ENCODE measurements around the gene UMAD1. TPM values are rescaled to one million over a fixed set of nuclear protein-coding genes. Genes with fewer than 3 reads are reported as not detected.

UMAD1 gene
- total RNA-seq, 1 experiment from 2014 or later = 20.8 TPM

GRCh38 chr7:7688956-7689355 is 48.4 kb downstream of the UMAD1 start:
- no peak for DNase-seq (ENCODE audit: low spot score)

DNA sequence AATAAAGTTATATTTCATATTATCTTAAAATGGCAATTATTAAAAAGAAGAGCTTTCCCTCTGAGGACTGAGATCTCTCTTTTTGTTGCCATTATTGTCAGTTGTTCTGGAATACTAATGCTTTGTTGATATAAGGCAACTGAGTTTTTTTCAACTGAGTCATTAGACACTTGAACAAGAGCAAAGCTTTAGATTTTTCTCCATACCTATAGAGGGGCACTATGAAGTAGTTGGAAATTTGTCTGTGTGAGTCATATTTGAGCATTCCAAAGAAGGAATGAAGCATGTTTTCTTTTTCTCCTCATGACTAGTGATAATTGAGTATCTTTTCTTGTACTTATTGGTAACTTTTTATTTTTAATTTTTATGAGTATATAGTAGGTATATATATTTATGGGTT is 53.3 kb downstream of the UMAD1 start:
- peak; percentile 90 for DNase-seq (ENCODE audit: low spot score)

- DNase-seq (ENCODE audit: low spot score) = no peak
Observed at GRCh38 chr7:7694542-7694941, 54.0 kb downstream of the UMAD1 start.

- no peak for DNase-seq (ENCODE audit: low spot score)
Observed at GRCh38 chr7:7695111-7695817, 54.7 kb downstream of the UMAD1 start.

GRCh38 chr7:7696458-7697119 is 56.0 kb downstream of the UMAD1 start:
- DNase-seq (ENCODE audit: low spot score) = peak; percentile 38

GRCh38 chr7:7698930-7699329 is 58.4 kb downstream of the UMAD1 start:
- no peak for DNase-seq (ENCODE audit: low spot score)

DNA sequence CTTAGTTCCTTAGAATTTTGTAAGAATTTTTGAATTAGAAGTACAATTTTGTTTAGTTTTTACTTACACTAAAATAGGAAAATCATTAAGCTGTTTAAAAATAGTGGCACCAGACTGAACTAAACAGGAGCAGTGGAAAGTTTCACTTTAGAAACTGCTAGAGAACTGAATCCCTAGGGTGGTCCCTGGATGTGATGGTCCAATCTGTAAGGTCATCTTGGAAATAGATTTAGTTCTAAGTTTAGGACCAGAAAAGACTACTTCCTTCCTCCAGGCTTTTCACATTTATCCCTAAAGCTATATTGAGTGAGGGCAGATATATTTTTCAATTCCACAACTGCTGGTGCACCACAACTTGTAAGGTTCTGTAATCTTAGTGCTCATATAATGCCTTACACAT is 58.8 kb downstream of the UMAD1 start:
- DNase-seq (ENCODE audit: low spot score) = no peak

DNA sequence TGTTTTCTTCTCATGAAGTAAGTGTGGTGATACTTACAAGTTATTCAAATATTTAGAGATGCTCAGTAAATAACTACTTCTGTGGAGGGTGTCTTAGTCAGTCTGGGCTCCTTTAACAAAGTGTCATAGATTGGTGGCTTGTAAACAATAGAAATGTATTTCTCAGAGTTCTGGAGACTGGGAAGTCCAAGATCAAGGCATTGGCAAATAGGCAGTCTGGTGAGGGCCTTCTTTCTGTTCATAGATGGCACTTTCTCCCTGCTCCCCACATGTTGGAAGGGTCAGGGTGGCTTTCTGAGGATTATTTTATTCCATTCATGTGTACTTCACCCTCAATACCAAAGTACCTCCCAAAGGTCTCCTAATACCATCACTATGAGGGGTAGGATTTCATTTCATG is 59.4 kb downstream of the UMAD1 start:
- no peak for DNase-seq (ENCODE audit: low spot score)

DNA sequence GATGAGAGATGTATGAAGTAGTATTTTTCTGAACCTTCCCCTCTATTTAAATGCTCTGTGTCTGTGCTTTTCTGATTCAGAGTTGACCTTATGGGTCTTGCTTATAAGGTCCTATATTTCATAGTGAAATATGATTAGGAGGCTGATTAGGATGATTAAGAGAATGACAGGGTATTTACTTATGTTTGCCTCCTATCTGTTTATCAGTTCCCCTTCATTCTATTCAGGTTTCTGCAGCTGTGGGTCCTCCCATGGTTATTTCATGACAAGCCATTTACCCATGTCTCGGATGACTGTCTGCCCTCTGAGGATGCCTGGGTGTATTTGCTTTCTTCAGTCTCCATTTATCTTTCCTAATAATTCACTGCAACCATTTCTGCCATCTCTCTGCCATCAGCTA is 61.0 kb downstream of the UMAD1 start:
- no peak for DNase-seq (ENCODE audit: low spot score)

GRCh38 chr7:7702826-7703225 is 62.3 kb downstream of the UMAD1 start:
- DNase-seq (ENCODE audit: low spot score) = no peak

GRCh38 chr7:7703427-7703826 is 62.9 kb downstream of the UMAD1 start:
- DNase-seq (ENCODE audit: low spot score) = no peak

DNA sequence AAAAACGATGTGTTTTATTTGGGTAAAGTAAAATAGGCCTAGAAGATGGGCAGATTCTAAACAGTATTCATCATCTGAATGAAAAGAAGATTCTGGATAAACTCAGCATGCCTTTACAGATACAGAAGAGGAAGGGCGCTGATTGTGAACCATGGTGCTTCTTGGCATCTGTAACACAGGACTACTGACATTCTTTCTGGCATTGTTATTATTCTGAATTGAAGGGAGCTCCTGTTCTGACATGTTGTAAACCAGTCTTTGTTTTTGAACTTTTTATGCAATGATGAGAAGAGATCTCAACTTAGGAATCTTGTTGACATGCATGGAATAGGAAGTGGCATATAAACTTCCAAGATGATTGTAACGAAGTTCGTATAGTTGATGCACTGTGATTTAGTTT is 64.3 kb downstream of the UMAD1 start:
- no peak for DNase-seq (ENCODE audit: low spot score)

DNA sequence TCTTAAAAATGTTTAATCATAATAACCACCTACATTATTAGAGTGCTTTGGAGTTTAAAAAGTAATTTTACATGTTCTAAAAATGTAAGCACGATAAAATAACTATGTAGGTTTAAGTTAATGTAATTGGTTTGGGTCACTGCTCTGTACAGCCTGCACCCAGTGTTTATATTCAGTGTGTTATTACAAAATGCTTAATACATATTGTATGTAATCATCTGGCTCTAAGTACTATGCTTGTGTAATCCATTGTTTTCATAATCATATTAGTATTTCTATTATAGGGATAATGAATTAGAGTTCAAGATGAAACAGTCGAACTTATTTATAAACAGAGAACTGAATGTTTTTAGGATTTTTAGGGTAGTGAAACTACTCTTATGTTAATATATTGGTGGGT is 64.8 kb downstream of the UMAD1 start:
- DNase-seq (ENCODE audit: low spot score) = no peak

DNA sequence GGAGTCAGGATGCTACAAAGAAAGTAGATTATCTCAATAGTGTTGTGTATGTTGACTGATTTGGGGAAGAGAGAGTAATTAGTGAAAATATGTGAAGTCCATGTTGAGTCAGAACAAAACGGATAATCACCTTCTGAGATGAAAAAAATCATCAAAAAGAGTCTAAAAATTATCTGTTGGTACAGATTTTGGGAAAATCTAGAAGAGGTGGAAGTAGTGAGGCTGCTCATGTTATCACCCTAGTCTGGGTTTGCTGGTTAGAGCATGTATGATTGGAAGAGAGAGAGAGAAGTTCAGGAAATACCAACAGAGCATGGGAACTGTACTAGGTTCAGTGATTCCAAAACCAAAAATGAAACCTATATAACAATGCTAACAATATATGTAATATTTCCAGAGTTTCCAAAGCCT is 65.6 kb downstream of the UMAD1 start:
- DNase-seq (ENCODE audit: low spot score) = no peak

GRCh38 chr7:7706556-7707172 is 66.1 kb downstream of the UMAD1 start:
- no peak for DNase-seq (ENCODE audit: low spot score)

DNA sequence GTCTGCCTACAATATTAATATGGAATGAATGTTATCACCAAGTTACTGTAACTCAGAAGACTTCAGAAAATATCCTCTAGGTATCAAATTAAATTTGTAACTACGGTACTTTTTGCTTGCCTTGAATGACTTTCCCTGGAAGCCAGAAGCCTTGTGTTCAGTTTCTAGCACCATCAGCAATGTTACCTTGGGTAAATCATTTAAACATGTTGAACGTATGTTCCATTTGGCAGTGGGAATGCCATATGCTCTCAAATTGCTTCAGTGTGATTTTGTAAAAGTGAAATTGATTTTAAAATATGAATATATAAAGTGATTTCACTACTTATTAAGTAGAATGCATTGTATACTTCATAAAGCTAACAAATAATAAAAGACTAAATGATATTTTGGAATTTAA is 66.7 kb downstream of the UMAD1 start:
- no peak for DNase-seq (ENCODE audit: low spot score)

DNA sequence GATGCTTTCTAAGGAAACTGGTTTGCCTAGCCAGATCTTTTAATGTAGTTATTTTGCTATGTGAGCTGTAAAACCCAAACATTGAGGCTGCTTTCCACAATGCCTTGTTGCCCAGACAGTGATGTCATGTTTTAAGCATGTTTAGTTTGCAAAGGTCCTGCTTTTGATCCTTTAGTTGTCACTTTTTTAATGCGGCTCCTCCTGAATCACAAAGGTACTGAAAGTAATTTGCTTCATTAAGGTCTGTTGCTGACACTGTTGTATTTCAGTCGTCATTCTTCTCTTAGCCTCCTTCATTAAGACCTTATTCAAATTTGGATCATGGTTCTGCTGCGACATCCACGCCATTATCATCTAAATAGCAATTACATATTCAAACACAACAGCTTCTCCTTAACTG is 67.3 kb downstream of the UMAD1 start:
- DNase-seq (ENCODE audit: low spot score) = peak; percentile 14

DNA sequence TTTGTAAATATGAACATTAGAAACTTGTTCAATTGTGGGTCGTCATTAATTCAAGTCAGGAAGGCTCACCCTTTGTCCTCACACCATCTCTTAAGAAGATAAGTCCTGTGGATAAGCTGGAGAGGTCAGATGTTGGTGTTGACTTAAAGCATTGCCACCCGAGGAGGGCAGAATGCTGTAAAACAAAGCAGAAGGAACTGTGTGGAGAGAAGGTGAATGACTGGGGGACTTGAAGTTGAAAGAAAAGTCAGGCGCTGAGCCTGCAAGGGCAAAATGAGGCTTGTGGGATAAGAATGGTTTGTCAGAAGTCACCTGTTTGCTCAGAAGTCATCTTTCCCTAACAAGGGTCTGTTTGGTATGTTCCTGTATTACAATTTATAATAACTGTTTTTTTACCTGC is 68.7 kb downstream of the UMAD1 start:
- no peak for DNase-seq (ENCODE audit: low spot score)

- no peak for DNase-seq (ENCODE audit: low spot score)
Observed at GRCh38 chr7:7710469-7710868, 69.9 kb downstream of the UMAD1 start.

- DNase-seq (ENCODE audit: low spot score) = no peak
Observed at GRCh38 chr7:7713730-7714129, 73.2 kb downstream of the UMAD1 start.

DNA sequence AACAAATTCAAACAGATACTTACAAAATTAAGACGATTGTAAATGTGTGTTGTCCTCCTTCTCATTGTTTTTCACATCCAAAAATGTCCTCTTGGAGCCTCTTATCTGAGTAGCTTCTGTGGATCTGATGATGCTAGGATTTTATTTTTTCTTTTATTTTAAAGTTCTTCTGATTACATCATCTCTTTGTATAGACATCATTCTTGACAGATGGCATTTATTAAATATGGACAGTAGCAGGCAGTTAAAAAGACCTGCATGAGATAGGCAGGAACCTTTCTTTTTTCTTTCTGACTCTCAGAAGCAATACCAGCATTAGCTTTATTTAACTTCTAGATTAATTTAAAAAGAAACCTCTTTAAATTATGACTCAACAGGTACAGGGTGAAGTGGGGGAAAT is 77.9 kb downstream of the UMAD1 start, which contains the start of gene RPA3:
Gene RPA3, minus strand, starts transcription at position 116 of the 400 bp plus-strand sequence. CDS start 78,189 bp downstream, outside the sequence.
- no peak for DNase-seq (ENCODE audit: low spot score)

DNA sequence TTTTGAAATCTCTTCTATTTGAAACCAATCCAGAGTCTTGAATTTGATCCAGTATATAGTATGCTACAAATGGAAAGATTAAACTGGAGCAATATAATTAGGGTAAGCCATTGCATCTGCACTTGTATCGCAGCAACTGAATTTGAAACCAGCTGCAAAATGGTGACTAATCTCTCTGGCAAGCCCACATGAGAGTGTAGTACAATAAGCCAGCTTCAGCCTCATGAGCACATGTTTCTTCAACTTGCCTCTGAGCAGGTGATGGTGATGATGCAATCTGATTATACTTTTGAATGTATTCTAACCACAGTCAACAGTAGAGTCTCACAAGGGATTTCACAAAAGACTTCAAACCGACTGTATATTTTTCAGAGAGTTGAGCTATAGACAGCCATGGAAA is 78.7 kb downstream of the UMAD1 start:
- DNase-seq (ENCODE audit: low spot score) = peak; percentile 91

- no peak for DNase-seq (ENCODE audit: low spot score)
Observed at GRCh38 chr7:7720193-7720592, 79.6 kb downstream of the UMAD1 start.
